ENCODE measurements around the gene NRXN2.
A peak's percentile ranks its signal among the peaks of the same experiment; 100 is the strongest.

The NRXN2 gene

DNA sequence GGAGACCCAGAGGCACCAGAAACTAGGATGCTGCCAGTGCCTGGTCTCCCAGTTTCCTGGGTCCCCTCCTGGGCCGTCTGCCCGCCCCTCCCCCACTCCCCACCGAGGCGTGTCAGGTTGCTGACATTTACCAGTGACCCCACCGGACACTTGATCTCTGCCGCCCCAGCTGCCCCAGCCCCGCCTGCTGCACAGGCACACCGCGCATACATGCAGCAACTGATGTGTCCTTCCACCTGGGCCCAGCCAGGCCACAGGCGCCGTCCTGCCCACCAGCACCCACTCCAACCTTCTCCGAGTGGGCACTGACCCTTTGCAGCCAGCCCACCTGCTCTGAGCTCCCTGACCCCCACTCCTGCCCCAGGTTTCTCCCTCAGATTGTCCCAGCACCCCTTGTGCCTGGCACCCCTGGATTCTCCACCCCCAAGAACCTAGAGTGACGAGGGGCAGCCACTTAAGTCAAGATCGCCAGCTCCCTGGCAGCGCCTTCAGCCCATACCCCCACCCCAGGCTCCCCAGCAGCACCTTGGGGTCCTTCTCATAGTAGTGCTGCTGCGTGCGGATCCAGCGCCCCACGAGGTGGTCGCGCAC is 36.2 kb upstream of the NRXN2 start:
- no peak for DNase-seq (ENCODE audit: low spot score)

DNA sequence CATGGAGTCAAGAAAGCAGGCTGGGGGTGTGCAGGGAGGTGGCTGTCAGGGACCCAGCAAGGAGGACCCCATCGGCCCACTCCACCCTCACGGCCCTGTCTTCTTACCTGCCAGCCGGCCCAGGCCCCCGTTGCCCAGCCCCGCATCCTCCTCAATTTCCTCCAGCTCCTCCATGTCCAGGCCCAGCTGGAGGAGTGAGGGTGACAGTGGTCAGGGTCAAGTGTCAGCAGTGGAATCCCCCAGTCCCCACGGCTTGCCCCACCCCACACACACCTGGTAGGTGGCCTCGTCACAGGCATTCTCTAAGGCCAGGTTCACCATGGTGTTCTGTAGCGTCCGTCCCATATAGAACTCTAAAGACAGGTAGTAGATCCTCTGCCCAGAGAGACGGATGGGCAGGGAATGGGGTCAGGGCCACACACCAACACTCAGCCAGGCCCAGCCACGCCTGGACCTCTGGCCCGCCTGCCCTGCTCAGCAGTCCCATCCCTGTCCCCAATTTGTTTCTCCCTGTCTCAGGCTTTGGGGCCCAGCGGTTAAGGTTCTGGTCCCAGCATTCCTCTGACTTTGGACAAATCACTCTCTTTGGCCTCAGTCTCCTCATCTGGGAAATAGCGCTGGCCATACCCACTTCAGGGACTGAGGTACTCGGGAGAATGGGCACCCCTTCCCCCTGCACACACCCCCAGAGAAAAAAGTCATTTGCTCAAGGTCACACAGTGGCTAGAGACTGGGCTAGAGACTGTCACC is 35.5 kb upstream of the NRXN2 start:
- no peak for DNase-seq (ENCODE audit: low spot score)

GRCh38 chr11:64757549-64758329 is 34.7 kb upstream of the NRXN2 start:
- no peak for DNase-seq (ENCODE audit: low spot score)

DNA sequence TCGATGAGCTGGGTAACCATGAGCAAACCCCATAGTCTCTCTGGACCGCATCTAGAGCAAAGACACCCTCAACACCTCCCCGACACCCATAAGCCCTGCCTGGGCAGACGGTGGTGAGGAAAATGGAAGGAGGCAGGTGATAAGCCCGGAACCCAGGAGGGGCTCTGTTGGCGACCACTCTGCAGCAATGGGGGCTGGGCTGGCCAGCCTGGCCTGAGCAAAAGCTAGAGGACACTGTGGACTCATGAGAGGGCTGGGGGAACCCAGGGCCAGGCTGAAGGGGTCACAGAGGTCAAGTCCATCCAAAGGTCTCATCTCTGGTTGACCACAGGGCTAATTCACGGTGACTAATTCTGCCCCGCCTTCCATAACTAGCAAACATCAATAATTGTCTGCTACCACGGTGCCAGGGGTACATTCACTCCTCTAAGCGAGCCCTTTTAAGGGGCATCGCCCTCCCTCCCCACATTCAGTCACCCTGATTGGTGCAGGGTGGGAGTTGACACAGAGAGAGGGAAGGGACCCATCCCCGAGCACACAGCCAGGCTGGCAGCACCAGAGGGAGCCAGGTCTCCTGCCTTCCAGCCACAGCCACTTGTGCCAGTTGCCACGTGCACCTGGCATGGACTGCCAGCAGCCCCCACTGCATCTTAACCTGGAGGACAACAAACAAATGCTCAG is 32.8 kb upstream of the NRXN2 start:
- no peak for DNase-seq (ENCODE audit: low spot score)

- no peak for DNase-seq (ENCODE audit: low spot score)
These were observed 32.1 kb upstream of the NRXN2 start for GRCh38 chr11:64754919-64755662.

DNA sequence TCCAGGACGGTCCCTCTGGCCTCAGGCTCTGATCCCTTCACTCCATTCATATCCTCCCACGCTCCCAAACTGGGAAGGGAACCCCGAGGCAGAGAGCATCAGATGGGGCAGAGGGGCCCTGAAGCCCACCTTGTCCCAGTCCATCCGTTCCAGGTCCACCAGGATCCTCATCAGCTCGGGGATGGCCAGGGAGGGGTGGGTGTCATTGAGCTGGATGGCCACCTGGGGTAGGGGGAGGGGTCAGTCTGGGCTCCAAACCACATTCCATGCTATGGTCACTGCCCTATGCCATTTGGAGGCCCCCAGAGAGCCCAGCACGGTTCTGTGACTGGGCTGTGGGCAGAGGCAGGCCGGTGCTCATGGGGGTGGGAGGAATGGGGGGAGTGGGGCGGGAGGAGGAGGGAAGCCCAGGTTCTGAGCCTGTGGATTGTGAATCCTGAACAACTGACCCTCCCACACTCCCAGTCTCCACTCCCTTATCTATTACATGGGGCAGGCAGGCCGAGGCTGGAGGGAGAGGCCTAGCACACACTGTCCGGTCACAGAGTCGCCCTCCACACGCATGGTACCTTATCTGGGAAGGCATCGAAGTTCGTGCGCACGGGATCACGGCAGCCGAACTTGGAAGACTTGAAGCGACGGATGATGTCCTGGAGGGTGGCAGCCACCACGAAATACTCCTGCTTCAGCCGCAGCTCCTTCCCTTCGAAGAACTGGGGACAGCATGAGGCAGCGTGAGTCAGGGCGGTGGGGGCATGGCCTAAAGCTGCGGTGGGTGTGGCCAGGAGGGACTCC is 31.3 kb upstream of the NRXN2 start:
- DNase-seq (ENCODE audit: low spot score), result no peak

DNA sequence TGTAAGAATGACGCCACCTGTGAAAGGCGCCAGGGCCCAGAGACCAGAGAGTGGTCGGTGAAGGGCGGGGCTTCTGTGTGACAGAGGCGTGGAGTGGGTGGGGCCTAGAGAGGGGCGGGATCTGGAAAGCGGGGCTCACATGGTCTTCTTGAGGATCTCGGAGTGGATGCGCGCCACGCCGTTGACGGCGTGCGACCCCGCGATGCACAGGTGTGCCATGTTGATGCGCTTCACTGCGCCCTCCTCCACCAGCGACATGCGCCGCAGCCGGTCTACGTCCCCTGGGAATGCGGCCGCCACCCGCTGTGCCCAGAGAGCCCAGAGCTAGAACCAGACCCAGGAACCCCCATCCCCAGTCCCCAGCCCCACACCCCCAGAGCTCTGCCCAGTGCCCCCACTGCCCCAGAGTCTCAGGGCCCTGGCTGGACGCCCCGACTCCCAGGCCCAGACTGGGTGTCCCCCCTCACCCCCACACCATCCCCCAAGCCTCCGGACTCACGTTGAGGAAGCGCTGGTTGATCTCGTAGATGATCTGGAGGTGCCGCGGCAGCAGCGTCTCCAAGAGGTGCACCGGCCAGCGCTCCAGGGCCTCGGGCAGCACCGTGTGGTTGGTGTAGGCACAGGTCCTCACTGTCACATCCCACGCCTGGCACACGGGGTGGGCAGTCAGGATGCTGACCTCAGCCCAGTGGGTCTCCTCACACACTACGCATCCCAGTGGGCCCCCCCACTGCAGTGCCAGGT is 30.6 kb upstream of the NRXN2 start:
- DNase-seq (ENCODE audit: low spot score), result no peak

DNA sequence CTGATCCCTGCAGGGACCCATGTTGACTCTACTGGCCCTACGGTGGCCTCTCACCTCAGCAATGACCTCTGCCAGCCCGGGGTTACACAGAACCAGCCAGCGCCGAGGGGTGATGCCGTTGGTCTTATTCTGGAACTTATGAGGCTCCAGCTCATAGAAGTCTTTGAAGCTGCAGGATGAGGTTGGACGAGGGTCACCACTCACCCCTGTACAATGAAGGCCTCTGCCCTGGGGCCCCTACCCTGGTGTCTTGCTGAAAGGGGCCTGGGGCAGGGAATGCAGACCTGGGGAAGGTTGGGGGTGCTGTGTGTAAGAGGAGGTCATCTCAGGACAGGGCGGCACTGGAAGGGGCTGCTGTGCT is 30.0 kb upstream of the NRXN2 start:
- DNase-seq (ENCODE audit: low spot score), result no peak

DNA sequence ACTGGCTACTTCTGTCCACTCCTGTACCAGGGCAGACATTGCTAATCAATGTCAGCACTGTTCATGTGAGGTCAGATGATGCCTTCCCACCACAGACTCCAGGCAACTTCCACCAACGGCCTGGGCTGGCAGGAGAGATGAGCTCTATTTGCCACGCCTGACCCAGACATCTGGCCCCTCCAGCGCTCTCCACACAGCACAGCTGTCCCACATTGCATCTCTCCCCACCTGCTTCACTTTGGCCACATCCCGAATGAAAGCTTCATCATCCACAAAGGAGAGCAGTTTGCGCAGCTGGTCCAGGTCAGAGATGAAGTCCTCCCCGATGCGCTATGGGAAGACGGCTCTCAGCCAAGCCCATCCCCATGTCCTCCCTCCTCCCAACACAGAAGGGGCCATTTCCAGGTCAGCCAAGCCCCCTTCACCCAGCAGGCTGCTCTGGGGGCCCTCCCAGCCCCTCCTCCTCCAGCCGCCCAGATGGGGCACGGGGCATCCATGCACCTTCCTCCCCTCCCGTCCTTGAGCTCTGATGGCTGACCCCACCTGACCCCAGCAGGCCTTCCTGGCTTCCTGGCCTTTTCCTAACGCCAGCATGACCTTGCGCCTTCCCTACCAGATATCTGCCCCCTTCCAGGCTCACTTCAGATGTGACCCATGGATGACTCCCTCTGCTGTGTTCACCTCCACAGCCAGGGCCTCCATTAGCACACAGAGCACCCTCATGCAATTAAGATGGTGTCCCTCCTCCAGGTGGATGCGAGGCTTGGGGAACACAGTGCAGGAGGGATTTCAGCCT is 29.4 kb upstream of the NRXN2 start:
- no peak for DNase-seq (ENCODE audit: low spot score)

- no peak for DNase-seq (ENCODE audit: low spot score)
These were observed 28.6 kb upstream of the NRXN2 start for GRCh38 chr11:64751580-64751979.

GRCh38 chr11:64751136-64751535 is 28.1 kb upstream of the NRXN2 start:
- no peak for DNase-seq (ENCODE audit: low spot score)

- DNase-seq (ENCODE audit: low spot score), result no peak
These were observed 27.5 kb upstream of the NRXN2 start for GRCh38 chr11:64750361-64751054.

DNA sequence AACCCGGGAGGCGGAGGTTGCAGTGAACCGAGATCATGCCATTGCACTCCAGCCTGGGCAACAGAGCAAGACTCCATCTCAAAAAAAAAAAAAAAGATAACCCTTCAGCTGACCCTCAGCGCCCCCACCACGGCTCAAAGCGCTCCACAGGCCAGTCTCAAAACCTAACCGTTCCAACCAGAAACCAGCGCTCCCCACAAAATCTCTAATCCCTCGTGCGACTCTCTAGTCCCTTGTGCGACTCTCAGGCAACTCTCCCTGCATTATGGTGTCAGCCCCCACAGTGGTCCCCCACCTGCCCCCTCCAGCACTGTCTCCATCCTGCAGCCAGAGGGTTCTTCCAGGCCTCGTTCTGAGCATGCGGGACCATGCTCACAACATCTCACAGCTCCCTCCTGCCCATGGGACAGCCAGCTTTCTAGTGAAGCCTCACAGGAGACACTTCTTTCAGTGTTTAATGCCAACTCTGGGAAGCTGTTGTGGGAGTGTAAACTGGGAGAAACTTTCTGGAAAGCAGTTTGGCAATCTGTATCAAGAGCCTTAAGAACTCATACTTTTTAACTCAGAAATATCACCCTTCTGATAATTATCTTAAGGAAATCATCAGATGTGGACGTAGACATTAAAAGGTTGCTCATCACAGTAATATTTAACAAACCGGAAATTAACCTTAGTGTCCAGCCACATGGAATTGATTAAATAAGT is 25.1 kb upstream of the NRXN2 start:
- DNase-seq (ENCODE audit: low spot score), result no peak

- DNase-seq (ENCODE audit: low spot score), result no peak
These were observed 23.5 kb upstream of the NRXN2 start for GRCh38 chr11:64746486-64746885.

DNA sequence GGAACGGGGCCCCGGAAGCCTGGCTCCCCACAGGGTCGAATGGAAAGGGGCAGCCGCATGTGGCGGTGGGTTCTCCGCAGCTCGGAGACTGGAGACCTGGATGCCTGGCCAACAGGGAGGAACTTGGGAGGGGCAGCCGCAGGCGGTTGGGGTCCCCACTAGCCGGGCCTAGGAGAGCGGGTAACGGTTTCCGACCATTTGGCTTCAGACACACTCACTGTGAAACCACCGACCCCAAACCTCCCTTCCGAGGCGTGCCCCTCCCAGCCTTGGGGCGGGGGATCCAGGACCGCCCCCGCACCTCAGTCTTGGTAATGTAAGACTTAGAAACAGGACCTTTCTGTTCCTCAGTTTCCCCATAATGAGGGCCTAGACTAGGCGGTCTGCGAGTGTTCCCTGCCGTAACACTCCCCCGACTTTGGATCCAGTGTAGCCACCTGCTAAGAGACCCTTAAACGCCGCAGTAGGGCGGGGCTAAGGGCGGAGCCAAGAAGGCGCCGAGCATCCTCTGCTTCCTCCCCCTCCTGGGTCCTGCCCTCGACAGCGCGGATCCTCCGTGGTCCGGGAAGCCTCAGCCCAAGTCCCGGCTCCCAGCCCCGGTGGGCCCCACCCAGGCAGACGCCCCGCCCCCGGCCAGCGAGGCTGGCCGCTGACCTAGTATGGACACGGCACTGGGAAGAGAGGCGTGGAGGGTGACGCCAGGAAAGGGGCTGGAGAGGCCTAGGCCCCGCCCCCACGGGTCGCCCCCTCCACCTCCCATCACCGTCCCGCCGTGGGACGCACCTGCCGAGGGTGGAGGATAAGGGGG is 22.7 kb upstream of the NRXN2 start:
- DNase-seq (ENCODE audit: low spot score), result peak; percentile 72

DNA sequence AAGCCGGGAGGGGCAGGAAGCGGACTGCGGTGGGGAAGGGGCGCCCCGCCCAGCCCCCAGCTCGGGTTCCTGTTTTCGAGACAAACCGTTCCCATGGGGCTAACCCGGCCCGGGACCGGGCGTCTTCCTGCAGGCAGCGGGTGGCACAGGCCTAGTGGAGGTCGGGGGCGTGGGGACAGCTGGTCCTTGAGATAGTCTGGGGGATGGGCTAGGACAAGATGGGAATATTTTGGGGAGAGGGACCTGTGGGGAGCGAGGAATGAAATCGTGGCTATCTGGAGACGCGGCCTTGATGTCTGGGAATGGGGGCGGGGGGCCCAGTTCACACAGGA is 22.2 kb upstream of the NRXN2 start:
- peak; percentile 74 for DNase-seq (ENCODE audit: low spot score)

DNA sequence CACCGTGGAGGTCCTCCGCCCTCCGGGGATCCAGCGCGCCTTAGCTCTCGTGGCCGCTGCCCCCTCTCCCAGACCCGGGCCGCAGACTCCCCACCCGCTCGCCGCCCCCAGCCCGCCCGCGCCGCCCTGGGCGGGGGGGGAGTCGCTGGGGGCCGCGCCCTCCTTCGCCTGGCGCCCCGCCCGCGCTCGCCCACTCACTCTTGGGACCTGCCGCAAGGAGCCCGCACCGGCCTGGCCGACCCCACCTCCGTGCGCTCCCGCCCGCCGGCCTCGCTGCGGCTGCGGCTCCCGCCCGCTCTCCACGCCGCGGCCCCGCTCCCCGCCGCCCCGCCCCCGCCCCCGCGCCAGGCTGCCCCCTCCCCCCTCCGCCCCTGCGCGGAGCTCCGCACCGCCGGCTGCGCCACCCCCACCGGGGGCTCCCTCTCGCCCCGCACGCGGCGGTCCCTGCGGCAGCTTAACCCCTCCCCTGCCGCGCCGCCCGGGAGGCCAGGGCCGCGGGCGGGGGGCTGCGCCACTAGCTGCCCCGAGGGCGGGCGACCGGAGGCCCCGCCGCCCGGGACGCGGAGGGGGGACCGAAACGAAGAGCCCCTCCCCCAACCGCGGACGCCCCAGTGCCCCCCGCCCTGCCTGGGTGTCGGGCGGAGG is 21.7 kb upstream of the NRXN2 start:
- DNase-seq (ENCODE audit: low spot score), result no peak

All from activated CD4-positive, alpha-beta T cell treated with anti-CD3 and anti-CD28 coated beads, Interleukin-2, Interleukin-4, amounts not matched to agents 100 ng/mL and 50 ng/mL, durations not matched to agents 16 hours and 8 hours (primary cell).